HepG2 (cell line): ENCODE measurements around the gene REST. TPM values are rescaled to one million over a fixed set of nuclear protein-coding genes. Genes with fewer than 3 reads are reported as not detected.

Source experiments
- ADNP ChIP-seq: sonication (generic); formaldehyde crosslinking; IDR thresholded peaks from 2 replicates; pipeline ENCODE4 v1.4.0; 2020; ENCODE audit warnings: missing genetic modification reagents
- DMTF1 ChIP-seq: sonication (generic); formaldehyde crosslinking; IDR thresholded peaks from 2 replicates; pipeline ENCODE4 v1.4.0; 2020; ENCODE audit warnings: mild to moderate bottlenecking, missing genetic modification reagents
- E2F1 ChIP-seq: sonication (generic); formaldehyde crosslinking; IDR thresholded peaks from 2 replicates; pipeline ENCODE4 v1.5.0; 2020; ENCODE audit warnings: missing genetic modification reagents
- GATAD2A ChIP-seq: IDR thresholded peaks from 2 replicates; pipeline ENCODE4 v1.6.1; 2016
- GPBP1L1 ChIP-seq: sonication (generic); formaldehyde crosslinking; IDR thresholded peaks from 2 replicates; pipeline ENCODE4 v1.5.0; 2020; ENCODE audit warnings: mild to moderate bottlenecking, missing genetic modification reagents
- KLF11 ChIP-seq: IDR thresholded peaks from 2 replicates; pipeline ENCODE4 v1.6.1; 2016; ENCODE audit warnings: missing compliant biosample characterization
- MATR3 ChIP-seq: sonication (generic); formaldehyde crosslinking; IDR thresholded peaks from 2 replicates; pipeline ENCODE4 v1.4.0; 2020; ENCODE audit warnings: missing genetic modification reagents
- NFE2 ChIP-seq: sonication (generic); formaldehyde crosslinking; IDR thresholded peaks from 2 replicates; pipeline ENCODE4 v1.4.0; 2020; ENCODE audit warnings: missing genetic modification reagents
- NR2F1 ChIP-seq, 2 experiments: fragments of 450-650 bp in 1 of 2; formaldehyde crosslinking in 1 of 2; IDR thresholded peaks; 2 replicates each; pipeline versions ENCODE4 v1.5.0 to v1.6.1; 2016 to 2020; ENCODE audit warnings: mild to moderate bottlenecking in 1 of 2, missing compliant biosample characterization in 1 of 2, missing genetic modification reagents in 1 of 2, moderate library complexity in 1 of 2
- PAWR ChIP-seq: sonication (generic); formaldehyde crosslinking; IDR thresholded peaks from 2 replicates; pipeline ENCODE4 v1.4.0; 2020; ENCODE audit warnings: missing genetic modification reagents, mild to moderate bottlenecking, borderline replicate concordance
- POLR2AphosphoS2 ChIP-seq: IDR thresholded peaks from 2 replicates; pipeline ENCODE4 v1.6.1; 2011; ENCODE audit warnings: low read depth, low read length, improper control_type of control experiment
- RBM39 ChIP-seq: fragments of 200-400 bp; formaldehyde crosslinking; IDR thresholded peaks from one replicate; pipeline ENCODE4 v1.6.1; 2018; ENCODE audit warnings: antibody characterized with exemption, mild to moderate bottlenecking, low read depth, low read length; ENCODE audit not compliant: poor library complexity, severe bottlenecking
- RFXAP ChIP-seq: sonication (generic); formaldehyde crosslinking; IDR thresholded peaks from 2 replicates; pipeline ENCODE4 v1.4.0; 2020; ENCODE audit warnings: missing genetic modification reagents, borderline replicate concordance
- SRF ChIP-seq: IDR thresholded peaks from 2 replicates; pipeline ENCODE4 v1.6.1; 2011; ENCODE audit warnings: mild to moderate bottlenecking, low read depth, low read length, moderate library complexity
- SRSF4 ChIP-seq: fragments of 200-400 bp; formaldehyde crosslinking; IDR thresholded peaks from one replicate; pipeline ENCODE4 v1.6.1; 2018; ENCODE audit warnings: mild to moderate bottlenecking, low read depth, low read length, moderate library complexity; ENCODE audit not compliant: poor library complexity, severe bottlenecking
- TOPORS ChIP-seq: sonication (generic); formaldehyde crosslinking; IDR thresholded peaks from 2 replicates; pipeline ENCODE4 v1.8.0; 2023; ENCODE audit warnings: mild to moderate bottlenecking, missing genetic modification reagents
- ZBTB43 ChIP-seq: sonication (generic); formaldehyde crosslinking; conservative IDR thresholded peaks from 2 replicates; pipeline ENCODE4 v1.4.0; 2020; ENCODE audit warnings: missing genetic modification reagents
- ZNF124 ChIP-seq: sonication (generic); formaldehyde crosslinking; IDR thresholded peaks from 2 replicates; pipeline ENCODE4 v1.4.0; 2020; ENCODE audit warnings: missing genetic modification reagents
- ZNF329 ChIP-seq: sonication (generic); formaldehyde crosslinking; IDR thresholded peaks from 2 replicates; pipeline ENCODE4 v1.9.0; 2021; ENCODE audit warnings: low read depth, mild to moderate bottlenecking, missing genetic modification reagents
- ZNF431 ChIP-seq: sonication (generic); formaldehyde crosslinking; IDR thresholded peaks from 2 replicates; pipeline ENCODE4 v1.9.0; 2022; ENCODE audit warnings: missing genetic modification reagents, low read depth, mild to moderate bottlenecking, borderline replicate concordance
- ZNF552 ChIP-seq: sonication (generic); formaldehyde crosslinking; IDR thresholded peaks from 2 replicates; pipeline ENCODE4 v1.9.0; 2022; ENCODE audit warnings: missing genetic modification reagents, mild to moderate bottlenecking, borderline replicate concordance
- ZNF607 ChIP-seq: sonication (generic); formaldehyde crosslinking; IDR thresholded peaks from 2 replicates; pipeline ENCODE4 v1.5.1; 2020; ENCODE audit warnings: missing genetic modification reagents, mild to moderate bottlenecking, borderline replicate concordance
- ZNF703 ChIP-seq: sonication (generic); formaldehyde crosslinking; IDR thresholded peaks from 2 replicates; pipeline ENCODE4 v1.5.1; 2020; ENCODE audit warnings: missing genetic modification reagents, mild to moderate bottlenecking, moderate library complexity, borderline replicate concordance
- ZNF891 ChIP-seq: sonication (generic); formaldehyde crosslinking; IDR thresholded peaks from 2 replicates; pipeline ENCODE4 v1.5.0; 2020; ENCODE audit warnings: mild to moderate bottlenecking, missing genetic modification reagents
- ZSCAN21 ChIP-seq: sonication (generic); formaldehyde crosslinking; IDR thresholded peaks from 2 replicates; pipeline ENCODE4 v1.8.0; 2022; ENCODE audit warnings: mild to moderate bottlenecking, missing genetic modification reagents, moderate library complexity, borderline replicate concordance
- polyA plus RNA-seq, 8 experiments: library from polyadenylated mRNA; depleted of rRNA in 3 of 8; stranded (reverse) in 7 of 8; unstranded in 1 of 8; fragments of >200 nt; fragmentation: Illumina TruSeq in 4 of 8; extraction: Trizol in 4 of 8; gene quantifications; 2 replicates each; pipeline versions ENCODE4 v1.2.1 to v1.2.3, GENCODE V29; 2011 to 2016; ENCODE audit warnings: low read depth in 4 of 8, missing spikeins in 1 of 8, mixed read lengths in 1 of 8; ENCODE audit not compliant: insufficient read depth in 1 of 8
- total RNA-seq, 5 experiments: library from RNA; depleted of rRNA; stranded (reverse); fragments of >200 nt; fragmentation: Illumina TruSeq; extraction: Trizol; gene quantifications; 2 replicates each; pipeline ENCODE4 v1.2.3, GENCODE V29; 2016; ENCODE audit warnings: low read depth in 1 of 5

REST gene
- total and polyA plus RNA-seq, 2 of the 13 experiments (the other 11 are each of a cell fraction or from before 2014, with no cell fraction given) = 12.7 to 22.4 TPM

GRCh38 chr4:56978750-56979303, 71.1 kb downstream of the REST start, which contains the start of gene POLR2B (continued):
- TF ChIP-seq NR2F1 (CRISPR knock-in tag; IDR thresholded peaks at IDR 0.05) (peak in 1 of 2 experiments; percentile 27; a peak in 1 of 4 replicates), ZNF431 (CRISPR knock-in tag) (no peak), ZNF552 (CRISPR knock-in tag) (no peak), GATAD2A (CRISPR knock-in tag) (peak; percentile 34; the same call in 1 of the 2 replicates), GPBP1L1 (CRISPR knock-in tag) (no peak), ZNF124 (CRISPR knock-in tag) (no peak), E2F1 (CRISPR knock-in tag) (no peak), POLR2AphosphoS2 (no peak), ZNF703 (CRISPR knock-in tag) (no peak), DMTF1 (CRISPR knock-in tag) (no peak), ZNF329 (CRISPR knock-in tag) (no peak), SRF (no peak), NFE2 (CRISPR knock-in tag) (no peak), TOPORS (CRISPR knock-in tag) (no peak), RBM39 (peak; percentile 72), PAWR (CRISPR knock-in tag) (no peak), ZNF891 (no peak), ADNP (CRISPR knock-in tag) (no peak), SRSF4 (no peak), RFXAP (CRISPR knock-in tag) (no peak), KLF11 (CRISPR knock-in tag) (no peak), ZBTB43 (CRISPR knock-in tag) (no peak), MATR3 (CRISPR knock-in tag) (no peak), ZNF607 (peak; percentile 21; the same call in 1 of the 2 replicates), ZSCAN21 (CRISPR knock-in tag) (no peak)
